Measurements from ENCODE around the gene SPAG4. TPM values are rescaled to one million over a fixed set of nuclear protein-coding genes. Genes with fewer than 3 reads are reported as not detected.

SPAG4 gene
- total RNA-seq, 3 donors from 2014 or later, result 1.6 to 2.5 (median 1.9) TPM

- Mint-ChIP-seq H3K4me1 (ENCODE audit: low read depth) (peaks cover 33% of the 10 kb centered on the region), H3K9me3 (no peaks in the 10 kb centered on the region), H3K27me3 (ENCODE audit: low read depth) (no peaks in the 10 kb centered on the region), H3K4me3 (no peak overlapping the region), H3K36me3 (ENCODE audit: insufficient read depth) (peaks cover 11% of the 10 kb centered on the region)
- no peak for ATAC-seq
- DNase-seq, result no peak
Measured at GRCh38 chr20:35621560-35621946, 5.9 kb downstream of the SPAG4 start.

GRCh38 chr20:35625584-35626385 lies 10.2 kb downstream of the SPAG4 start:
- Mint-ChIP-seq H3K9me3 (no peaks in the 10 kb centered on the region), H3K4me1 (ENCODE audit: low read depth) (no peaks in the 10 kb centered on the region), H3K36me3 (ENCODE audit: insufficient read depth) (peaks cover 28% of the 10 kb centered on the region), H3K4me3 (no peak overlapping the region), H3K27me3 (ENCODE audit: low read depth) (no peaks in the 10 kb centered on the region)
- DNase-seq (no peak), ATAC-seq (no peak)

GRCh38 chr20:35626386-35627001 lies 10.9 kb downstream of the SPAG4 start:
- H3K4me3 Mint-ChIP-seq, result no peak overlapping the region
- no peak for ATAC-seq
- no peaks in the 10 kb centered on the region for H3K9me3 Mint-ChIP-seq
- DNase-seq, result no peak
- no peaks in the 10 kb centered on the region for H3K4me1 Mint-ChIP-seq (ENCODE audit: low read depth)
- no peaks in the 10 kb centered on the region for H3K27me3 Mint-ChIP-seq (ENCODE audit: low read depth)
- peaks cover 31% of the 10 kb centered on the region for H3K36me3 Mint-ChIP-seq (ENCODE audit: insufficient read depth)

DNA sequence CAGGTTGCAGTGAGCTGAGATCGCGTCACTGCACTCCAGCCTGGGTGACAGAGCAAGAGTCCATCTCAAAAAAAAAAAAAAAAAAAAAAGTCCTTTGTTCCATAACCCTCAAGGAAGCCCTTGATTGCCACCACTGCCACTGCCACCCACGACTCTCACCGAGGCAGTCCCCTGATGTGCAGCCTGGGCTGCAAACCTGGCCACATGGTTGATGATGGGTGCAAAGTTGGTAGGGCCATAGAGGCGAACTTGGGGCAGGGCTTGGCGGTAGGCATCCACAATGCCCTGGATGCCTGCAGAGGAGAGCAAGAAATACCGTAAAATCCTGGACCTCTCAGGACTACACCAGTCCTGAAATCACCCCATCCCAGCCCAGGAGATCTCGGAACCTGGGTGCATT lies 11.5 kb downstream of the SPAG4 start:
- peaks cover 29% of the 10 kb centered on the region for H3K36me3 Mint-ChIP-seq (ENCODE audit: insufficient read depth)
- ATAC-seq, result no peak
- no peaks in the 10 kb centered on the region for H3K4me1 Mint-ChIP-seq (ENCODE audit: low read depth)

DNA sequence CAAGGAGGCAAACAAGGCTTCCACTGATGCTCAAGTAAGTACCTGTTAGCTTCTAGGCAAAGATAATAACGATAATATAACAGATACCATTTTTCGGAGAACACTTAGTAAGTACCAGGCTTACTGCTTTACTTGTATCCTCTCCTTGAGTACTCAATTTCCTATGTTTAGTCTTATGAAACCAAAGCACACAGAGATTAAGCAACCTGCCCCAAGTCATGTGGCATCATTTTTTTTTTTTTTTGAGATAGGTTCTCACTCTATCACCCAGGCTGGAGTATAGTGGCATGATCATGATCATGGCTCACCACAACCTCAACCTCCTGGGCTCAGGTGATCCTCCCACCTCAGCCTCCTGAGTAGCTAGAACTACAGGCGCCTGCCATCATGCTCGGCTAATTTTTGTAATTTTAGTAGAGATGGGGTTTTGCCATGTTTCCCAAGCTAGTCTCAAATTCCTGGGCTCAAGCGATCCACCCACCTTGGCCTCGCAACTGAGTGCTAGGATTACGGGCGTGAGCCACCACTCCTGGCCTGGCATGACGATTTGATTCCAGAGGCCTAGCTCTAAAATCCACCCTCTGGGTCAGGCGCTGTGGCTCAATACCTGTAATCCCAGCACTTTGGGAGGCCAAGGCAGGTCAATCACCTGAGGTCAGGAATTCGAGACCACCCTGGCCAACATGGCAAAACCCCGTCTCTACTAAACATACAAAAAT lies 14.0 kb downstream of the SPAG4 start:
- no peaks in the 10 kb centered on the region for H3K9me3 Mint-ChIP-seq
- no peaks in the 10 kb centered on the region for H3K27me3 Mint-ChIP-seq (ENCODE audit: low read depth)
- no peaks in the 10 kb centered on the region for H3K4me1 Mint-ChIP-seq (ENCODE audit: low read depth)
- peaks cover 33% of the 10 kb centered on the region for H3K36me3 Mint-ChIP-seq (ENCODE audit: insufficient read depth)
- no peak for ATAC-seq
- DNase-seq, result no peak
- H3K4me3 Mint-ChIP-seq, result no peak overlapping the region

More for the DNA sequence above, 11.5 kb downstream of the SPAG4 start:
- H3K9me3 Mint-ChIP-seq, result no peaks in the 10 kb centered on the region
- H3K27me3 Mint-ChIP-seq (ENCODE audit: low read depth), result no peaks in the 10 kb centered on the region
- DNase-seq, result no peak
- H3K4me3 Mint-ChIP-seq, result no peak overlapping the region

- ATAC-seq, result no peak
Measured at GRCh38 chr20:35630636-35631035, 15.0 kb downstream of the SPAG4 start.

GRCh38 chr20:35632539-35633115 lies 17.0 kb downstream of the SPAG4 start:
- peaks cover 21% of the 10 kb centered on the region for H3K36me3 Mint-ChIP-seq (ENCODE audit: insufficient read depth)
- H3K27me3 Mint-ChIP-seq (ENCODE audit: low read depth), result no peaks in the 10 kb centered on the region
- no peaks in the 10 kb centered on the region for H3K9me3 Mint-ChIP-seq
- H3K4me3 Mint-ChIP-seq, result no peak overlapping the region
- peaks cover 22% of the 10 kb centered on the region for H3K4me1 Mint-ChIP-seq (ENCODE audit: low read depth)
- no peak for DNase-seq
- ATAC-seq, result no peak

More at GRCh38 chr20:35630636-35631035, 15.0 kb downstream of the SPAG4 start:
- DNase-seq, result no peak
- Mint-ChIP-seq H3K4me3 (no peak overlapping the region), H3K4me1 (ENCODE audit: low read depth) (peaks cover 5% of the 10 kb centered on the region), H3K27me3 (ENCODE audit: low read depth) (no peaks in the 10 kb centered on the region), H3K9me3 (no peaks in the 10 kb centered on the region), H3K36me3 (ENCODE audit: insufficient read depth) (peaks cover 31% of the 10 kb centered on the region)

GRCh38 chr20:35635652-35636051 lies 20.0 kb downstream of the SPAG4 start:
- DNase-seq (no peak), ATAC-seq (no peak)
- H3K27me3 Mint-ChIP-seq (ENCODE audit: low read depth), result no peaks in the 10 kb centered on the region
- H3K4me1 Mint-ChIP-seq (ENCODE audit: low read depth), result peaks cover 45% of the 10 kb centered on the region
- H3K9me3 Mint-ChIP-seq, result no peaks in the 10 kb centered on the region
- no peak overlapping the region for H3K4me3 Mint-ChIP-seq
- H3K36me3 Mint-ChIP-seq (ENCODE audit: insufficient read depth), result peaks cover 9% of the 10 kb centered on the region

DNA sequence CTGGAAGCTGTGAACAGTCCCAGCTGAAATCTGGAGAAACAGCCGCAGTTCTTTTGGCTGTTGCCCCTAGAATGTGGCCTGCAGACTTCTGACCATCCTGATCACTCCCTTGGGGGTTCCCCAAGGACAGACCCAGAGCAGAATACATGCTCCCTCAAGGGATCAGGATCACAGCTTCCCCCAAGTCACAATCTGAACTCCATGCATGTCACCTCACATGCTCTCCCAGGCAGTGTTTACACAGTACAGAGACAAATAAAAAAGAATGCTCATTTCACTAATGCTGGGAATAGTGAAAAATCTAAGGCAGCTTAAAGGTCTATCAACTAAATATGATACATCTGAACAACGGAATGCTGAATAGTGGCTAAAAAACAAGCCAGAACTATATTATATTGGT lies 20.5 kb downstream of the SPAG4 start:
- Mint-ChIP-seq H3K9me3 (no peaks in the 10 kb centered on the region), H3K4me1 (ENCODE audit: low read depth) (peaks cover 50% of the 10 kb centered on the region), H3K4me3 (no peak overlapping the region), H3K36me3 (ENCODE audit: insufficient read depth) (peaks cover 8% of the 10 kb centered on the region), H3K27me3 (ENCODE audit: low read depth) (no peaks in the 10 kb centered on the region)
- ATAC-seq (no peak), DNase-seq (no peak)

GRCh38 chr20:35637276-35637675 lies 21.6 kb downstream of the SPAG4 start:
- Mint-ChIP-seq H3K4me1 (ENCODE audit: low read depth) (peaks cover 59% of the 10 kb centered on the region), H3K36me3 (ENCODE audit: insufficient read depth) (peaks cover 8% of the 10 kb centered on the region), H3K4me3 (no peak overlapping the region), H3K27me3 (ENCODE audit: low read depth) (no peaks in the 10 kb centered on the region), H3K9me3 (no peaks in the 10 kb centered on the region)
- DNase-seq (no peak), ATAC-seq (no peak)

GRCh38 chr20:35638751-35639150 lies 23.1 kb downstream of the SPAG4 start:
- H3K4me3 Mint-ChIP-seq, result no peak overlapping the region
- ATAC-seq (no peak), DNase-seq (no peak)
- no peaks in the 10 kb centered on the region for H3K27me3 Mint-ChIP-seq (ENCODE audit: low read depth)
- peaks cover 73% of the 10 kb centered on the region for H3K4me1 Mint-ChIP-seq (ENCODE audit: low read depth)
- H3K9me3 Mint-ChIP-seq, result no peaks in the 10 kb centered on the region
- H3K36me3 Mint-ChIP-seq (ENCODE audit: insufficient read depth), result peaks cover 4% of the 10 kb centered on the region

- H3K27me3 Mint-ChIP-seq (ENCODE audit: low read depth), result no peaks in the 10 kb centered on the region
- DNase-seq (no peak), ATAC-seq (no peak)
- no peak overlapping the region for H3K4me3 Mint-ChIP-seq
- H3K9me3 Mint-ChIP-seq, result no peaks in the 10 kb centered on the region
- peaks cover 2% of the 10 kb centered on the region for H3K36me3 Mint-ChIP-seq (ENCODE audit: insufficient read depth)
- H3K4me1 Mint-ChIP-seq (ENCODE audit: low read depth), result peaks cover 85% of the 10 kb centered on the region
Measured at GRCh38 chr20:35640724-35641123, 25.1 kb downstream of the SPAG4 start.

GRCh38 chr20:35641743-35642142 lies 26.1 kb downstream of the SPAG4 start:
- Mint-ChIP-seq H3K27me3 (ENCODE audit: low read depth) (no peaks in the 10 kb centered on the region), H3K4me1 (ENCODE audit: low read depth) (peaks cover 84% of the 10 kb centered on the region), H3K9me3 (no peaks in the 10 kb centered on the region), H3K4me3 (no peak overlapping the region), H3K36me3 (ENCODE audit: insufficient read depth) (peaks cover 2% of the 10 kb centered on the region)
- DNase-seq (no peak), ATAC-seq (no peak)

- no peak overlapping the region for H3K4me3 Mint-ChIP-seq
- no peaks in the 10 kb centered on the region for H3K27me3 Mint-ChIP-seq (ENCODE audit: low read depth)
- peaks cover 78% of the 10 kb centered on the region for H3K4me1 Mint-ChIP-seq (ENCODE audit: low read depth)
- H3K36me3 Mint-ChIP-seq (ENCODE audit: insufficient read depth), result peaks cover 7% of the 10 kb centered on the region
- ATAC-seq, result no peak
- H3K9me3 Mint-ChIP-seq, result no peaks in the 10 kb centered on the region
- no peak for DNase-seq
Measured at GRCh38 chr20:35643045-35643444, 27.4 kb downstream of the SPAG4 start.
